Spleen (tissue), 11 donors: ENCODE data around the gene MCM5. TPM values are rescaled to one million over a fixed set of nuclear protein-coding genes. Genes with fewer than 3 reads are reported as not detected.

Source experiments
- DNase-seq: peaks from one replicate; pipeline ENCODE4 v3.0.0-alpha.2; 2020
- H3K27ac ChIP-seq, 8 donors: fragments of 200-600 bp; sonication (generic) in 7 of 8; 1 replicate in 4 of 8; 2 replicates in 4 of 8; pipeline versions ENCODE4 v1.5.0 to v1.8.0; 2016 to 2021; ENCODE audit warnings: inconsistent platforms in 4 of 8, mild to moderate bottlenecking in 4 of 8, moderate library complexity in 1 of 8
- H3K27me3 ChIP-seq, 7 donors: fragments of 200-600 bp; sonication (generic) in 6 of 7; replicated peaks in 1 of 7; 1 replicate in 4 of 7; 2 replicates in 3 of 7; pipeline versions ENCODE4 v1.5.0 to v1.8.0; 2016 to 2021; ENCODE audit warnings: inconsistent platforms in 3 of 7, mild to moderate bottlenecking in 1 of 7
- H3K36me3 ChIP-seq, 6 donors: fragments of 200-600 bp; sonication (generic) in 5 of 6; 1 replicate in 4 of 6; 2 replicates in 2 of 6; pipeline versions ENCODE4 v1.5.0 to v1.8.0; 2016 to 2021; ENCODE audit warnings: inconsistent platforms in 2 of 6
- H3K4me1 ChIP-seq, 6 donors: fragments of 200-600 bp; sonication (generic) in 5 of 6; 1 replicate in 3 of 6; 2 replicates in 3 of 6; pipeline versions ENCODE4 v1.5.0 to v1.8.0; 2016 to 2021; ENCODE audit warnings: inconsistent platforms in 3 of 6
- H3K4me3 ChIP-seq, 8 donors: fragments of 200-600 bp; sonication (generic) in 7 of 8; 1 replicate in 4 of 8; 2 replicates in 4 of 8; pipeline versions ENCODE4 v1.5.0 to v1.8.0; 2016 to 2021; ENCODE audit warnings: inconsistent platforms in 4 of 8, mild to moderate bottlenecking in 4 of 8, moderate library complexity in 2 of 8
- H3K9me3 ChIP-seq, 8 donors: fragments of 200-600 bp; sonication (generic) in 7 of 8; 1 replicate in 4 of 8; 2 replicates in 4 of 8; pipeline versions ENCODE4 v1.5.0 to v1.8.0; 2016 to 2021; ENCODE audit warnings: inconsistent platforms in 4 of 8
- CTCF ChIP-seq, 11 experiments: fragments of 200-600 bp in 7 of 11; fragments of 450-650 bp in 4 of 11; sonication (generic) in 4 of 11; IDR thresholded peaks in 8 of 11; conservative IDR thresholded peaks in 3 of 11; 1 replicate in 7 of 11; 2 replicates in 4 of 11; pipeline versions ENCODE4 v1.4.0 to v1.8.0; 2016 to 2021; ENCODE audit warnings: antibody characterized with exemption in 11 of 11, inconsistent platforms in 4 of 11, mild to moderate bottlenecking in 1 of 11
- POLR2A ChIP-seq, 3 donors: fragments of 450-650 bp; IDR thresholded peaks; one replicate each; pipeline ENCODE4 v1.5.1; 2017; ENCODE audit warnings: antibody characterized with exemption in 3 of 3, mild to moderate bottlenecking in 1 of 3
- POLR2AphosphoS5 ChIP-seq, 3 donors: sonication (generic); formaldehyde crosslinking; IDR thresholded peaks; one replicate each; pipeline ENCODE4 v1.5.1; 2017; ENCODE audit warnings: antibody characterized with exemption in 3 of 3
- WGBS, 5 donors: extraction: QIAGEN DNeasy Blood & Tissue Kit in 3 of 5; methylation state at CpG; one replicate each; pipeline versions ENCODE4 v1.1.5 to v1.1.7; 2013 to 2018; 5-methylcytosine and 5-hydroxymethylcytosine counted together
- intact Hi-C: fragments of 100-400 bp; cut with DNase I; formaldehyde crosslinking; loops from one replicate; pipeline ENCODE4 v1.15.0; 2023; ENCODE audit warnings: low total_unique reads
- polyA plus RNA-seq, 3 donors: library from polyadenylated mRNA; stranded (reverse); fragments of 200-250 nt; gene quantifications; one replicate each; pipeline ENCODE4 v1.2.1, GENCODE V29; 2013
- total RNA-seq, 7 donors: library from RNA; depleted of rRNA in 3 of 7; stranded (reverse); fragments of >200 nt in 3 of 7; fragmentation: NEBNext Ultra II Directional in 4 of 7; extraction: Animal tissue kit (Norgen Biotek cat#: 25700) in 4 of 7; gene quantifications; one replicate each; pipeline versions ENCODE4 v1.1.0 to v1.2.1, GENCODE V29; 2016 to 2021
- donor health status: healthy with polysubstance abuse.
- donor health status: DM: no; HTN: no; CAD: no; lungs with moderate emphysema.
- donor health status: DM: no; HTN: no; CAD: no.
- donor health status: Bipolar disorder and iron deficiency.
- donor health status: healthy.
- donor health status: DM: no; HTN: no; CAD: no.
- donor health status: DM: yes; HTN: yes; CAD: no.

The MCM5 gene
- total and polyA plus RNA-seq, 10 donors, result 45.2 to 96.3 (median 56.5) TPM

- Histone ChIP-seq H3K27ac (no peak overlapping the region), H3K4me3 (no peak overlapping the region), H3K27me3 (no peaks in the 10 kb centered on the region), H3K9me3 (no peaks in the 10 kb centered on the region), H3K4me1 (peaks cover 0 to 8% (median 0%) of the 10 kb centered on the region in 6 donors), H3K36me3 (peaks cover 0 to 34% (median 0%) of the 10 kb centered on the region in 6 donors)
- 69 to 96% (median 78%) methylated on average over 6 of the region's 6 CpGs for WGBS, 5 donors
- intact Hi-C loops, result no loop called here
- TF ChIP-seq POLR2A (IDR thresholded peaks at IDR 0.05), result no peak
- TF ChIP-seq CTCF (IDR thresholded peaks at IDR 0.05 in 8 of 11, conservative IDR thresholded peaks at IDR 0.05 in 3 of 11), result no peak
- no peak for TF ChIP-seq POLR2AphosphoS5 (IDR thresholded peaks at IDR 0.05)
- DNase-seq, result no peak
Observed at GRCh38 chr22:35443338-35443737, 43.4 kb downstream of the MCM5 start.

- TF ChIP-seq POLR2AphosphoS5 (IDR thresholded peaks at IDR 0.05) (no peak), CTCF (IDR thresholded peaks at IDR 0.05 in 8 of 11, conservative IDR thresholded peaks at IDR 0.05 in 3 of 11) (no peak), POLR2A (IDR thresholded peaks at IDR 0.05) (no peak)
- no peak for DNase-seq
- peaks cover 0 to 9% (median 0%) of the 10 kb centered on the region in 6 donors for H3K4me1 ChIP-seq
- intact Hi-C loops, result no loop called here
- H3K9me3 ChIP-seq, result no peaks in the 10 kb centered on the region
- WGBS, 5 donors, result 71 to 83% (median 76%) methylated on average over 8 to 11 of the region's 11 CpGs
- H3K4me3 ChIP-seq, result no peak overlapping the region
- H3K36me3 ChIP-seq, result peaks cover 0 to 39% (median 0%) of the 10 kb centered on the region in 6 donors
- no peaks in the 10 kb centered on the region for H3K27me3 ChIP-seq
- H3K27ac ChIP-seq, result no peak overlapping the region
Observed at GRCh38 chr22:35443790-35444684, 44.1 kb downstream of the MCM5 start.

GRCh38 chr22:35444685-35445399 lies 44.9 kb downstream of the MCM5 start:
- Histone ChIP-seq H3K27me3 (no peaks in the 10 kb centered on the region), H3K4me3 (no peak overlapping the region), H3K36me3 (peaks cover 0 to 39% (median 0%) of the 10 kb centered on the region in 6 donors), H3K4me1 (peaks cover 0 to 9% (median 0%) of the 10 kb centered on the region in 6 donors), H3K27ac (no peak overlapping the region), H3K9me3 (no peaks in the 10 kb centered on the region)
- WGBS, 5 donors, result 90 to 97% (median 92%) methylated on average over 12 to 13 of the region's 13 CpGs
- no peak for DNase-seq
- TF ChIP-seq CTCF (IDR thresholded peaks at IDR 0.05 in 8 of 11, conservative IDR thresholded peaks at IDR 0.05 in 3 of 11), result no peak
- TF ChIP-seq POLR2AphosphoS5 (IDR thresholded peaks at IDR 0.05), result no peak
- TF ChIP-seq POLR2A (IDR thresholded peaks at IDR 0.05), result no peak
- intact Hi-C loops, result no loop called here

GRCh38 chr22:35445933-35446332 lies 46.0 kb downstream of the MCM5 start:
- intact Hi-C loops, result no loop called here
- H3K27me3 ChIP-seq, result no peaks in the 10 kb centered on the region
- peaks cover 0 to 9% (median 0%) of the 10 kb centered on the region in 6 donors for H3K4me1 ChIP-seq
- H3K4me3 ChIP-seq, result no peak overlapping the region
- H3K27ac ChIP-seq, result no peak overlapping the region
- H3K36me3 ChIP-seq, result peaks cover 0 to 50% (median 0%) of the 10 kb centered on the region in 6 donors
- TF ChIP-seq POLR2A (IDR thresholded peaks at IDR 0.05) (no peak), POLR2AphosphoS5 (IDR thresholded peaks at IDR 0.05) (no peak), CTCF (IDR thresholded peaks at IDR 0.05 in 8 of 11, conservative IDR thresholded peaks at IDR 0.05 in 3 of 11) (no peak)
- no peaks in the 10 kb centered on the region for H3K9me3 ChIP-seq
- 58 to 87% (median 83%) methylated on average over 4 of the region's 4 CpGs for WGBS, 5 donors
- DNase-seq, result no peak
